Activated CD8-positive, alpha-beta T cell treated with anti-CD3 and anti-CD28 coated beads for 36 hours (primary cell): ENCODE data around the gene SLC25A26. TPM values are rescaled to one million over a fixed set of nuclear protein-coding genes. Genes with fewer than 3 reads are reported as not detected.
"Not testable (repeated sequence)": the region's sequence is repeated elsewhere in the genome, so short reads cannot be mapped to it uniquely, and the experiment has no call there.

Experiments used
- ATAC-seq: fragments of 200-7000 bp; cut with Tn5 transposase; one replicate; pipeline ENCODE4 v1.10.0; 2021; ENCODE audit warnings: mild to moderate bottlenecking, moderate library complexity
- CTCF ChIA-PET: fragments of 350-600 bp; sonication (Branson Sonifier 250); formaldehyde crosslinking; loops from one replicate; lab custom pipeline; 2021; ENCODE audit warnings: antibody characterized with exemption; lab: Charles Lee
- POLR2A ChIA-PET: fragments of 350-600 bp; sonication (Branson Sonifier 250); formaldehyde crosslinking; loops from one replicate; lab custom pipeline; 2021; ENCODE audit warnings: antibody characterized with exemption; lab: Charles Lee
- DNase-seq: peaks from one replicate; pipeline ENCODE4 v3.0.0-alpha.2; 2020
- H3K27ac Mint-ChIP-seq: one replicate; pipeline ENCODE4 v1.8.0; 2021; ENCODE audit warnings: mild to moderate bottlenecking, mixed read lengths
- H3K27me3 Mint-ChIP-seq: one replicate; pipeline ENCODE4 v1.8.0; 2021; ENCODE audit warnings: mixed read lengths
- H3K36me3 Mint-ChIP-seq: one replicate; pipeline ENCODE4 v1.8.0; 2021; ENCODE audit warnings: low read depth, mixed read lengths
- H3K4me1 Mint-ChIP-seq: one replicate; pipeline ENCODE4 v1.8.0; 2021; ENCODE audit warnings: low read depth, mixed read lengths
- H3K4me3 Mint-ChIP-seq: one replicate; pipeline ENCODE4 v1.8.0; 2021; ENCODE audit warnings: mild to moderate bottlenecking, moderate library complexity, mixed read lengths
- H3K9me3 Mint-ChIP-seq: one replicate; pipeline ENCODE4 v1.8.0; 2021; ENCODE audit warnings: mixed read lengths
- intact Hi-C: fragments of 100-400 bp; cut with micrococcal nuclease; formaldehyde crosslinking; loops from one replicate; pipeline ENCODE4 v1.10.0; 2022
- total RNA-seq, 2 experiments: library from RNA; stranded (reverse); gene quantifications; one replicate each; pipeline ENCODE4 v1.2.3, GENCODE V29; 2021
- TF ChIP-seq, protein P1 (sequence below): fragments of 200-600 bp; IDR thresholded peaks from one replicate; pipeline ENCODE4 v1.8.0; 2022; ENCODE audit warnings: antibody characterized with exemption, mild to moderate bottlenecking

SLC25A26 gene
- total RNA-seq, 2 experiments from 2014 or later: 28.5 to 31.0 TPM

DNA sequence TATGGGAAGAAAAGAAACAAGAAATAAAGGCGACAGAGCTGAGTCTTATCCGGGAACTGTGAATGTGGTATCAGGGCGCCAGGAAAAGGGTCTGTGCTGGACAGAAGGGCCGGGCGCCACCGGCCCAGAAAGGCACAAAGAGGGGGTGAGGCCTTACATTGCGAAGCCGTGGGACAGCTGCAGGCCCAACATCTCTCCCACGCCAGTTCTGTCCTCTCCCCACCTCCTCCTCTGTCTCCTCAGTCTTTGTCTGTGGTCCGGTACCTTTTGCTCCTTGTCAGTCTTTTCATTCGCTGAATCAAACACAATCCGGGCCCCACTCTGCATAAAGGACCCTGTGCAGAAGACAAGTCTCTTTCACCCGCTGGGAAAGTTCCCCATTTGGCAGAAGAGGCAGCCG lies 198.2 kb downstream of the SLC25A26 start:
- Mint-ChIP-seq H3K27ac (no peak overlapping the region), H3K4me3 (no peak overlapping the region), H3K36me3 (peaks cover 37% of the 10 kb centered on the region), H3K27me3 (no peaks in the 10 kb centered on the region), H3K9me3 (peaks cover 19% of the 10 kb centered on the region), H3K4me1 (peaks cover 4% of the 10 kb centered on the region)
- TF ChIP-seq, protein P1, sequence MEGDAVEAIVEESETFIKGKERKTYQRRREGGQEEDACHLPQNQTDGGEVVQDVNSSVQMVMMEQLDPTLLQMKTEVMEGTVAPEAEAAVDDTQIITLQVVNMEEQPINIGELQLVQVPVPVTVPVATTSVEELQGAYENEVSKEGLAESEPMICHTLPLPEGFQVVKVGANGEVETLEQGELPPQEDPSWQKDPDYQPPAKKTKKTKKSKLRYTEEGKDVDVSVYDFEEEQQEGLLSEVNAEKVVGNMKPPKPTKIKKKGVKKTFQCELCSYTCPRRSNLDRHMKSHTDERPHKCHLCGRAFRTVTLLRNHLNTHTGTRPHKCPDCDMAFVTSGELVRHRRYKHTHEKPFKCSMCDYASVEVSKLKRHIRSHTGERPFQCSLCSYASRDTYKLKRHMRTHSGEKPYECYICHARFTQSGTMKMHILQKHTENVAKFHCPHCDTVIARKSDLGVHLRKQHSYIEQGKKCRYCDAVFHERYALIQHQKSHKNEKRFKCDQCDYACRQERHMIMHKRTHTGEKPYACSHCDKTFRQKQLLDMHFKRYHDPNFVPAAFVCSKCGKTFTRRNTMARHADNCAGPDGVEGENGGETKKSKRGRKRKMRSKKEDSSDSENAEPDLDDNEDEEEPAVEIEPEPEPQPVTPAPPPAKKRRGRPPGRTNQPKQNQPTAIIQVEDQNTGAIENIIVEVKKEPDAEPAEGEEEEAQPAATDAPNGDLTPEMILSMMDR: no peak
- ChIA-PET CTCF (interaction anchor here (0.9 to 1.3 kb wide), 2 partner anchors 11 to 397 kb away, joined by 3 read pairs; no protein-coding TSS in a partner anchor), POLR2A (no interaction called here)
- ATAC-seq: no peak
- intact Hi-C loops: no loop called here
- no peak for DNase-seq

DNA sequence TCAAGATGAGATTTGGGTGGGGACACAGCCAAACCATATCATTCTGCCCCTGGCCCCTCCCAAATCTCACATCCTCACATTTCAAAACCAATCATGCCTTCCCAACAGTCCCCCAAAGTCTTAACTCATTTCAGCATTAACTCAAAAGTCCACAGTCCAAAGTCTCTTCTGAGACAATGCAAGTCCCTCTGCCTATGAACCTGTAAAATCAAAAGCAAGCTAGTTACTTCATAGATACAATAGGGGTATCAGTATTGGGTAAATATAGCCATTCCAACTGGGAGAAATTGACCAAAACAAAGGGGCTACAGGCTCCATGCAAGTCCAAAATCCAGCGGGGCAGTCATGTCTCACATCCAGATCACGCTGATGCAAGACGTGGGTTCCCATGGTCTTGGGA lies 200.3 kb downstream of the SLC25A26 start:
- CTCF ChIA-PET, DNase-seq, ATAC-seq, intact Hi-C loops, H3K27ac Mint-ChIP-seq, POLR2A ChIA-PET, H3K27me3 Mint-ChIP-seq, H3K4me3 Mint-ChIP-seq: not testable (repeated sequence)
- H3K4me1 Mint-ChIP-seq: peaks cover 12% of the 10 kb centered on the region
- H3K36me3 Mint-ChIP-seq: peaks cover 40% of the 10 kb centered on the region
- H3K9me3 Mint-ChIP-seq: peaks cover 19% of the 10 kb centered on the region

- H3K27me3 Mint-ChIP-seq, CTCF ChIA-PET, DNase-seq, POLR2A ChIA-PET, intact Hi-C loops, H3K4me3 Mint-ChIP-seq, ATAC-seq, H3K27ac Mint-ChIP-seq: not testable (repeated sequence)
- Mint-ChIP-seq H3K4me1 (peaks cover 14% of the 10 kb centered on the region), H3K9me3 (peaks cover 19% of the 10 kb centered on the region), H3K36me3 (peaks cover 40% of the 10 kb centered on the region)
Measured at GRCh38 chr3:66421893-66422292, 201.1 kb downstream of the SLC25A26 start.

DNA sequence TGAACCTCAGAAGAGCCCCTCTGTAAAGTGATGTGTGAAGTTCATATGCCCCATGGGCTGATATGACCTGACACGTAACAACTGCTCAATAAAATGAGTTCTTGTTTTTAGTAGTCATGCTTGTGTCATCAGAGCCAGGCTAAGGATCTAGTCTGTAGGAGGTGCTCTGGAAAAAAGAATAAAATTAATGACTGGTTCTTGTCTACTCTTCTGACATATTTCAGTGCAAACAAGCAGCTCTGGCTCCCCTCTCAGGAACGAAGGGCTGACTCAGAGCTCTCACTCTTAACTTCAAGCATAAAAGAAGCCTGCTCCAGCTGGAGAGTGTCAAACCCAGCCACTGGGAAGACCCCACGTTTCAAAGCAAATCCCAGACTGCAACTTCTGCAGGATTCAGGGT lies 203.0 kb downstream of the SLC25A26 start:
- ChIA-PET POLR2A (no interaction called here), CTCF (no interaction called here)
- TF ChIP-seq, protein P1: no peak
- Mint-ChIP-seq H3K36me3 (peaks cover 40% of the 10 kb centered on the region), H3K9me3 (peaks cover 19% of the 10 kb centered on the region), H3K27ac (no peak overlapping the region), H3K27me3 (no peaks in the 10 kb centered on the region), H3K4me3 (no peak overlapping the region), H3K4me1 (peaks cover 14% of the 10 kb centered on the region)
- ATAC-seq: no peak
- intact Hi-C loops: no loop called here
- DNase-seq: no peak

GRCh38 chr3:66425032-66425431 lies 204.2 kb downstream of the SLC25A26 start:
- no peak overlapping the region for H3K27ac Mint-ChIP-seq
- H3K4me1 Mint-ChIP-seq: peaks cover 13% of the 10 kb centered on the region
- TF ChIP-seq, protein P1: no peak

DNA sequence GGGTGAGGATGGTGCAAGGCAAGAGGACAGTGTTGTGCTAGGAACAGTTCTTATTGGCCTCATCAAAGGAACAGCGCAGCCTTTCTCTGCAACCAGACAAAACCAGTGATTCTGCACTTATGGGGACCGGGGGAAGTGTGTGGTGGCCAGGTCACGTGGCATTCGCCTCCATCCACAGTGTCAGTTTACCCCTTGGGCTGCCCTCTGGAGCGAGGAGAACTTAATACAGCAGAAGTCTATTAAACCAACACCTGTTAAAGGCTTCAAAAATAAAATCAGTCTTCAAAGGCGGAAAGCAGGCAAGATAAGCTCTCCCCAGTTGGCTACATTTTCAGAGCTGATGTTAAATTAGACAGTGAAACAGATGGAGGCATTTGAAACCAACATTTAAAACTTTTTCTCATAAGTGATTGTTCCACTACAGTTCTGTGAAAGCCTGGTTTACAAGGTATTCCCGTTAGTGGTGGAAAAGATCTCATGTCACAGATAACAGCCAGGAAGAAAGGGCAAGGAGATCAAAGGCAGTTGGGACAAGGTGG lies 204.8 kb downstream of the SLC25A26 start:
- H3K36me3 Mint-ChIP-seq: peaks cover 27% of the 10 kb centered on the region
- CTCF ChIA-PET: interaction anchor here (0.8 kb wide), 1 partner anchor 18 kb away, joined by 4 read pairs; no protein-coding TSS in a partner anchor

More at GRCh38 chr3:66425032-66425431, 204.2 kb downstream of the SLC25A26 start:
- no peak for ATAC-seq
- DNase-seq: no peak
- ChIA-PET POLR2A (no interaction called here), CTCF (interaction anchor here (0.8 kb wide), 1 partner anchor 17 kb away, joined by 4 read pairs; no protein-coding TSS in a partner anchor)
- peaks cover 33% of the 10 kb centered on the region for H3K36me3 Mint-ChIP-seq
- intact Hi-C loops: no loop called here
- no peaks in the 10 kb centered on the region for H3K27me3 Mint-ChIP-seq
- peaks cover 16% of the 10 kb centered on the region for H3K9me3 Mint-ChIP-seq
- no peak overlapping the region for H3K4me3 Mint-ChIP-seq

More for the DNA sequence above, 204.8 kb downstream of the SLC25A26 start:
- peaks cover 11% of the 10 kb centered on the region for H3K9me3 Mint-ChIP-seq
- peaks cover 11% of the 10 kb centered on the region for H3K4me1 Mint-ChIP-seq
- POLR2A ChIA-PET: no interaction called here
- H3K4me3 Mint-ChIP-seq: no peak overlapping the region
- no peak for ATAC-seq
- TF ChIP-seq, protein P1: no peak
- no peak for DNase-seq
- no peaks in the 10 kb centered on the region for H3K27me3 Mint-ChIP-seq
- intact Hi-C loops: no loop called here
- no peak overlapping the region for H3K27ac Mint-ChIP-seq
